NCI-H1694 treated with DMSO at 0.1 percent for 48 hours (cell line): Measurements from ENCODE around the gene SH3D19.
A peak's percentile ranks its signal among the peaks of the same experiment; 100 is the strongest.

ENCODE experiments used
- DNase-seq: peaks from one replicate; lab custom pipeline; 2025; lab: John Stamatoyannopoulos, UW

The SH3D19 gene

DNA sequence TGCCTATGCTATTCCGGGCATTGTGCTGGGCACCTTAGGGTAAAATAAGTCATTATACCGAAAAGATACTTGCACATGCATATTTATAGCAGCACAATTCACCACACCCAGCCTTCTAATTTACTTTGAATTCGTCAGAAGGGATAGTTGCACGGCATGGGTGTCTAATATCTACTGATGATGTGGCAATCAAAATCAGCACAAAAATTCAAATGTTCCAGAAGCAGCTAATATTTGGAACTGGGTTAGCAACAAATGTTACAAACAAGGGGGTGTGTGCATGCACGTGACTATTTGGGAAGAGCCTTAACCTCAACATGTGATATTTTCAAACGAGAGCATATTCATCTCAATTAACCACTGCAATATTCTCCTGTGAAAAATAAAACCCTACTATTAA is 128.2 kb downstream of the SH3D19 start:
- DNase-seq: no peak

DNA sequence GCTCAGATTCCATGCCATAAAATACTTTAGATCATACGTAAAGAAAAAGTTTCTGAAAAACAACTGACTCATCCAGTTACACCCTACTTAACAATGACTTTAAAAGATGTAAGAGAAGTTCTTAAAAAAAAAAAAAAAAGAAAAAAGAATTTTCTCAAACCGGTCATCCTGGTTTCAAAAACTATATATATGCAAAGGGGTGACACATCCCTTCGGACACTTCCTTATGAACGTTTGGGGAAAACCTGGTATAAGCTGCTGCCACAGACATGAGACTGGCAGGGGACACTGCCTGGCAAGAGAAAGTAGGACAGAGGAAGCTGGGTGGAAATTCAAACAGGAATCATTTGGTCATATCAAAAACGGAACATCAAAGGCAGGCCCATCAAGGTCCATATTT is 129.6 kb downstream of the SH3D19 start:
- DNase-seq: no peak

DNA sequence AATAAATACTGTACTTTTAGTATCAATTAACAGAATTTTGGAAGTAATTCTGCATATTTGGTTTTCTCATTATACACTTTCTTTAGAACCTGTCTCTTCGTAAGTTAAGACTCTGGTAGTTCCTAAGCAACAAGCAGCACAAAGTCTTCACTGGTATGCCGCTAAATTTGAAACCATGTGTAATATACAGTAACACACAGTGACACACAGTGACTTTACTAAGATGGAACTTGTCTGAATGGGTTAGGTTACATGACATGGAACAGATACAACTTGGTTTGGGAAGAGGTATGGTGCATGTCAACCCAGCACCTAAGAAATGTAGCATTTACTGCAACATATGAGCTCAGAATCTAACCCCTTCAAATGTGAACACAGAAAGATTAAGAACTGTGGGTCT is 132.0 kb downstream of the SH3D19 start:
- no peak for DNase-seq

DNA sequence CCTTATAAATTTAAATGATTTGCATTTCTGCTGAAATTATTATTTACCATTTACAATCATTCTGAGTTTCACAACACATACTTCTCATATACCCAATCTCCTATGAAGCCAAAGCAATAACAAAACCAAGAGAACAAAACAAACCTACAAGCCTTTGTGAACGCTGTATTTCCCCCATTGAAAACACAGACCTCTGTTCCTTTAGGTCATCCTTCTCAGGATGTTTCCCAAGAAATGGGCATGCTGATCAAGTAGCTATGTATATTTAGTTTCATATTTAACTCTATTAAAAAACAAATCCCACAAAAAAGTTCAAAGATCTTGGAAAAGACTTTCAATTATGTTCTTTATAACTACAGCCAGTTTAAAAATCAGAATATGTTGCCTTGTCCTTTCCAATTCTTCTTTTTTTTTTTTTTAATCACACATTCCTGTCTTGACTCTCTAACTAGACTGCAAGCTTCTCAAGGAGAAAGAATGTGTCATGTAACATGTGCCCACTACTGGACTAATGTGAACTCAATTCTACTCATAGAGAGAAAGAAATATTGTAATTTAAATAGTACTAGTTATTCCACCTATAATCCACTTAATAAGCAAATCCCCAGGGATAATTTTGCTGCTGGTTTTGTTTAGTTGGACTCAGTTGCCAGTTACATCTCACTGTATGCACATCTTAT is 132.7 kb downstream of the SH3D19 start:
- no peak for DNase-seq

DNA sequence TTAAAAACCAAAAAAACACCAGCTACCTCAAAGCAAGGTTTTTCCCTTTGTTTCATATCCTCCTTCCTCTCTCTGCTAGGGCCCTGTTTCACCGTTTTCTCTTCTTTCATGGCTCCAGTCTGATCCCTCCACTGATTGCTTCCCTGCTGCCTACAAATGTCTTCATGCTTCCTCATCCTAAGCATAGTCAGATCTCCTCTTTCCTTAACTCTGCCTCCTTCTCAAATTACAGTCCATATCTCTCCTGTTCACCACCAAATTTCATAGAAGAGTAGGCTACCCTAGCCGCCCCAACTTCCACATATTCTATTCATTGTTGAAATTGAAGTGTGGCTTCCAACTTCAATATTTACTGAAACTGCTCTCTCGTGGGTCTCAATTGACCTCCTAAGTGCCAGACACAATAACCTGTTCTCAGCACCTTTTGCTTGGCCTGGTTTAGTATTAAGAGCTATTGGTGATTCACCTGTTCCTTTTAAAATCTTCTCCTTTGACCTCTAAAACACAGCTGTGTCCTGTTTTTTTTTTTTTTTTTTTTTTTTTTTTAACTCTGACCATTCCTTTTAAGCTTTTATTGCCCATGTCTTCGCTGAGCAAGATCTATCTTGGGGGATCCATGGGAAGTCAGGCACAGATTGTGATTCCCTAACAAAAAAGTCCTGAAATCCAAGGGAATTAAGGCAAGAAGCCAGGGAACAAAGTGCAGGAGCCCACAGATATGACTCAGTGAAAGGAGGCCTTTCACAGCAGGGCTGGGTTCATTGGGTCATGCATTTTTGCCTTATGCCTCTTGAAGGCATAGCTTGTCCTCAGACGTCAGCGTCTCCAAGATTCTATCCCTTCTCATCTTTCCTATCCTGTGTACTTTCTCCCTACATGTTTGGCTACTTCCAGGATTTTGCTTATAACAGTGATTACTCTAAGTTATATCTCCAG is 140.6 kb downstream of the SH3D19 start:
- DNase-seq: no peak

DNA sequence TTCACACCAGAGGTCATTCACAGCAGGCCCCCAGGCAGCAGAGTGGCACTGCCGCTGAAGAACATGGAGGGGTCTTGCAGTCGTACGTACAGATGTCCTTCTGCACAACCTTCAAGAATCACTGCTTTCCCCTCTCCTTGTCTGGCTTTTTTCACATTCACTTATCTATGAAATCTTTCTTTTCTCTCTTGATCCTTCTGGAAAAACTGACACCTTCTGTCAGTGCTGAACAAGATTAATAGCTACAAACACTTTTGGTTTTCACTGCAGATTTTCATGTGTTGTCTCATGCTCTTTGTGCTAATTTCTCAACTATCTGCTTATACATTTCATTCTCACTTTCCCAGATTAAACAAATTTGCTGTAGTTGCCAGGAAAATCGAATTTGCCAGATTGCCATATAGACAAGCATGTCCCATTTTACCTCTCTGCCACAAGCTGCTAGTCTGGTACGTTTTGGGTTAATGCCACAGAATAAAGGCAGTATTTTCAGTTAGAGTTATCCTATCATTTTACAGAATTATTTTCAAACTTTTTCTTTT is 142.9 kb downstream of the SH3D19 start:
- DNase-seq: no peak

DNA sequence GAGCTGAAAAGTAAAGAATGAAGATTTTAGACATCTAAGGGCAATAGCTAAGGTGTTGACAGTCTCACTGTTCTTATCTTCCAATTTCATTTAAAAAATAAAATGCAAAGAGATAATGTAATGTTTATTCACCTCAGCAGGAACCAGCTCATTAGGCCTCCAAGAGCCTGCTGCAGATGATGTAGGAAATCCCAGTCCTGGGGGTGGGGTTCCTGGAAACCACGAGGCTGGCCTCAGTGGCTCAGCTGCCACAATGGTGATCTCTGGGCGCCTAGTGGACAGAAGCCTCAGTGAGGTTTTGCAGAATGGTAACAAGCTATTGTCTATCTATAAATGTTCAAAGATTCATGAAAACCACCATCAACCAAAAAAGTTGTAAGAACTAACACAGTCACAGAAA is 148.7 kb downstream of the SH3D19 start:
- no peak for DNase-seq

DNA sequence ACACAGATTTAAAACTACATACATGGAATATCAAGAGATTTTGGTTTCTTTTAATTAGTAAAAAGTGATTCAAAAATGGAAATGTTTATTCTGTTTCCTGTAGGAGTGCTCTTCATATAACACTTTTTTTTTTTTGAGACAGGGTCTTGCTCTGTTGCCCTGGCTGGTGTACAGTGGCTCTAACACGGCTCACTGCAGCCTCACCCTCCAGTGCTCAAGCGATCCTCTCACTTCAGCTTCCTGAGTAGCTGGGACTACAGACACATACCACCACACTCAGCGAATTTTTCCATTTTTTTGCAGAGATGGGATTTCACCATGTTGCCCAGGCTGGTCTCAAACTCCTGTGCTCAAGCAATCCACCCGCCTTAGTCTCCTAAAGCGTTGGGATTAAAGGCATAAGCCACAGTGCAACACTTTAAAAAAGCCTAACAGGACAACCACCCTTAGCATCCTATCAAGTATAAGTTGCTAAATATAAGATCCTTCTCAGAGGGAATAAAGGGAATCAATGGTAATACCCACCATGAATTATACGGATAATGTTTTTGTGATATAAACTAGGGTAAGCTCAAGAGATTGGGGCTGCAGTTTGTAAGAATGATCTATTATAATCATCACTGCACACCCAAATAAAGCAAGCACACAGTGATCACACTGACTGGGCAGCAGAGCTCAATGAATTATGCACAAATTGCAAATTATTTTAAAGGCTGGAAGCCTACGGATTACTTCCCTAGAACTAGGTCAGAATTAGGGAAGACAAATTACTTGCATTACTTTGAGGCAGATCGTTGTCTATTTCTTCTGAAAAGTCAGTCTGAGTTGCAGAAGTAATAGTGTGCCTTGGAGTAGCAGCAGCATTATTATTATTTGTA is 149.4 kb downstream of the SH3D19 start:
- no peak for DNase-seq

DNA sequence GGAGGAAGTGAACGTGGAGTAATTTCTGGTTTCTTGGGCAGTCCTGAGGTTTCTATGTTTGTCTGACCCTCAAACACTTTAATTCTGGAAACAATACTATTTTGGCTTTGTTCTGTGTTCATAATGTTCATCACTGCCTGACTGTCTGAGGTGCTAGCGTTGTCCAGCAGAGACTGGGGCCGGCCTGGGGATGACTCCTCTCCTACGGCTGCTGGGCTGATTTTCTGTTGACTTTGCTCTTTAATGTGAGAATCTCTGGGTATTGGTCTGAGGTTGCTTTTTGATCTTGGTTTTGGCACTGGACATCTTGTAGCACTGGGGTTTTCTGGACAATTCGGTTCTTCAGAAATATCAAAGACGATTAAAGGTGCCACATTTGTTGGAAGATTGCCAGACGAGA is 150.2 kb downstream of the SH3D19 start:
- no peak for DNase-seq

DNA sequence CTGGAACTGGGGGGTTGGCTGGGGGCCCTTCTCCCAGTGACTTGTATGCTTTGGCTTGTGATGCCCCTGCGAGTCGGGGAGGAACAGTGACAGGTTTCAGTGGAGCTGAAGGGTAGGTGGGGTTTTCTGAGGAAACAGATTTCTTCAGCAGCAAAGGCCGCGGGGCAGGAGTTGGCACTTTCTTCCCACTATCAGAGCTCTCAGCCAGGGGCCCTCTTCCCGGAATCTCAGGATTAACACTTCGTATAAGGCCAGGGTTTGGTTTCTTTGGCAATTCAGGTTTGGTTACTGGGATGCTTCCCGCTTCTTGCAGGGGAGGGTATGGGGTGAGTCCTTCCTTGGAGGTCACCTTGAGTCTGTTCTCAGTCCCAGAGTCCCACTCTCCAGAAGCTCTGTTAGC is 150.6 kb downstream of the SH3D19 start:
- no peak for DNase-seq

DNA sequence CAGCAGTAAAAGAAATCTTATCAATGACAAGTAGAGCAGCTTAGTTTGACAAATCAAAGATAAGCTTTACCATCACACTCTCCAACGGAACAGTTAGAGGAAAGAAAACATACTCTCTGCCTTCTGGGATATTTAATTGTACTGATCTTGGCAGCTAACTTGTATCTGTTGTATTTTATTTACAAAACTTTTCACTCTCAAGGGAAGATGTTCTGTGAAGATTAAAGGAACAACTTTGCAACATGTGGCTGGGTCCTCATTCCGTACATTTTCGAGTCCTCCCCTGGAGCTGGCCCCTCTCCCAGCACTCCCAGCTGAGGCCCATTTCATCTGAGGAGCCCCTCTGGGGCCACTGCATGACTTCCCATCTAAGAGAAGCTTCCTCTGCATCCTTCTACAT is 151.5 kb downstream of the SH3D19 start:
- DNase-seq: no peak

DNA sequence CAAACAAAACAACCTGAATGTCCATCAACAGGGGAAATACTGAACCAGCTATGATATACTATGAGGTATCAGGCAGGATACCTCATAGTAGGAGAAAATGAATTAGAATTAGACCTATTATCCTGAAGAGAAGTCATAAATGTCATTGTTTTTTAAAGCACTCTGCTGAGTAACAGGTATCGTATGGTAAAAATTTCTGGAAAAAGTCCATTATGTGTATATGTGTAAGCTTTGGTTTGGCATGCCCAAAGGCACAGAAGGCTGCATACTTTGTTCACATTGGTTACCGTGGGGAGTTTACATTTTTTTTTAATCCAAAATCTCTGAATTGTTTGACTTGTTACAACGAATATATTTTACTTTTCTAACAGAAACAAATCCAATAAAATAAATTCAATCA is 155.5 kb downstream of the SH3D19 start:
- DNase-seq: no peak

DNA sequence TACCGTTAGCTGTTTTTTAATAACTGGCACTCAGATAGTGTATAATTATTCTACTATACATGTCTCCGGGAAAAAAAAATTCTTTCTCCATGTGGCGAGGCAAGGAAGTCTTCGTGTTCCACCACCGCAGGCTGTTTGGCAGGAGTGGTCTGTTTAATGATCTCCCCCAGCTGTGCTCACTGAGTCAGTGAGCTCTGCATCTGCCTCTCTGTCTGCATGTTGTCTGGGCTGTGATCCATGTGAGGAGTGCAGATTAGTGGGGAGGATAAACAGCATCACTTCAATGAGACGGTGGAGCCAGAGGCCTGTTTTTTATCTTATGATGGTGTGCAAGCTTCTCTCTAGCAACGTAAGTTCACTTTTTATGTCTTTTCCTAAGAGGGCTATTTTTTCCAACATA is 156.2 kb downstream of the SH3D19 start:
- peak; percentile 93 for DNase-seq

DNA sequence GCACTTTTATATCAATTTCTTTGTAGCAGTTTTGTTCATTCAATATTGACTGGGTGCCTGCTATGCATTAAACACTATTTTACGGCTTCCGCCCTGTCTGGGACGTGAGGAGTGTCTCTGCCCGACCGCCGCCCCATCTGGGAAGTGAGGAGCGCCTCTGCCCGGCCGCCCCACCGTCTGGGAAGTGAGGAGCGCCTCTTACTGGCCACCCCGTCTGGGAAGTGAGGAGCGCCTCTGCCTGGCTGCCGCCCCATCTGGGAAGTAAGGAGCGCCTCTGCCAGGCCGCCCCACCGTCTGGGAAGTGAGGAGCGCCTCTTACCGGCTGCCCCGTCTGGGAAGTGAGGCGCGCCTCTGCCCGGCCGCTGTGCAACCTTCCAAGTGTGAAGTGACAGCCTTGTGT is 157.8 kb downstream of the SH3D19 start:
- no peak for DNase-seq

DNA sequence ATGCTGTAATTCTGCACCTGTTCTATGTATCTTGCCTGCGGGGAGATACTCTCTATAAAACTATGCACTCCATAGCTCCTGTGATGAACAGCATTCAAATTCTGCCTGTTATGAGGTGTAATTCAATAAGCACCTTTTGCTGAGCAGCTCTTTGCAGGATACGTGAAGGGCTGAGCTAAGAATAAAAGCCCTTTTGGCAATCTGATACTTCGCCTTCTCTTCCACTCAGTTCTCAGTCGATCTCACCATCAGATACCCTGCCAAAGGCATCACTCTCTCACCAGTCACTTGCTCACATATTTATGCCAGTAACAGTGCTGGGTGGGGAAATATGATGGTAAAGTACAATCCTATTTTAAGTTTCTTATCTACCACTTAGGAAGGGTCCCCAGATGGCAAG is 158.8 kb downstream of the SH3D19 start:
- no peak for DNase-seq

DNA sequence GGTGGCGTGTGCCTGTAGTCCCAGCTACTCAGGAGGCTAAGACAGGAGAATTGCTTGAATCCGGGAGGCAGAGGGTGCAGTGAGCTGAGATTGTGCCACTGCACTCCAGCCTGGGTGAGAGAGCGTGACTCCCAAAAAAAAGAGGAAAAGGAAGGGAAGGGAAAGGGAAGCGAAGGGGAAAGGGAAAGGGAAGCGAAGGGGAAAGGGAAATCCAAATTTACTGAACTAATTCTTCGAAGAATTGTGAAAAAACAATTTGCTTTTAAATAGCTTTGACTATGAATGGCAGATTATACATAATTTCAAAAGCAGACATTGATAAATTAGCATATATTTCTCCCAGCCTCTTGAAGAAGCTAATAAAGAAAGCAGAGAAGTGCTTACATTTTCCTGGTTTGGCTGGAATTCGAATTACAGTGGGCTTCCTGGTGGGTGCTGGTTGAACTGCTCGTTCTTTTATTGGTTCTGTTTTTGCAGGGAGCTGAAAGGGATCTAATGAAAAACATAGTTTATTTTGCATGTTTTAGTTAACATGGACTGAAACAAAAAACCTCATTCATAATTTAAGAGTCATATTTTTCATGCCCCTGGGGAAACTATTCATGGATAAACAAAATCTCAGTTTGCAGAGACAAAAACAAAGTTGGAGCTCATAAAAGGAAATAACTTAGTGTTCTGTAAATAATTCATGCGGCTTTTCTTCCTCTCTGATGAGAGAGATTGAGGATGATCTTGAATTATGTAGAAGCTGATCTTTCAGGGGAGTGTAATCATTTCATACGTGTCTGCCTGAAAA is 160.0 kb downstream of the SH3D19 start:
- DNase-seq: no peak

DNA sequence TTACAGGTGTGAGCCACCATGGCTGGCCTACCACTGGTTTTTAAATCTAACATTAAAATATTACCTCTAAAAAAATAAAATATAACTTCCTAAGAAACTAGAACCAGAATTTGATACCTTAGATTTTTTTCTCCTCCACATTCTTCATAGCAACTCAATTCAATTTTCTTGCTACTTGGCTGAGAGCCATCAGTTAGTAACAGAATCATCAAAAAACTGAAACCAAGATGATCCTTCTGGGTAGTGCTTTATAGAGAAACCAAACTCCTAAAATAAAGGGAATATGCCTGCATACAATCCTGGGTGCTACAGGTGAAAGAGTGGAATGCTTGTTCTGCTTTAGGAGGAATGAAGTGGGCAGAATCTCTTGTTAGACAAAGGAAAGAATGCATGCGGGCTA is 161.6 kb downstream of the SH3D19 start:
- no peak for DNase-seq

DNA sequence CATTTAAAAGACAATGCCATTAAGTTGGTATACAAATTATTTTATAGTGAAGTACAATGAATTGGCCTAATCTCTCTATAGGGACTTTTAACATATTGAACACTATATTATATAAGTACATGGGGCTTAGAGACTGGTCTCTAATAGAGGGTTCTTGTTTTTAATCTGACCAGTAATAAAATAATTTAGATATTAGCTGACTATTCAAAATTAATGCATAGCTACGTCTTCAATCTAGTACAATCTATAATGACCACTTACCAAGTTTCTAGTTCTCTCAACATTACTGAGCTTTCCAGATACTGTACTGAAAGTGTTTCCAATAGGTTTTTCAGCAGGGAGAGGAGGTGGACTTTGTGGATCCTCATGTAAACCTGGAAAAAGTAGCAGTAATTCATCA is 166.4 kb downstream of the SH3D19 start:
- no peak for DNase-seq

DNA sequence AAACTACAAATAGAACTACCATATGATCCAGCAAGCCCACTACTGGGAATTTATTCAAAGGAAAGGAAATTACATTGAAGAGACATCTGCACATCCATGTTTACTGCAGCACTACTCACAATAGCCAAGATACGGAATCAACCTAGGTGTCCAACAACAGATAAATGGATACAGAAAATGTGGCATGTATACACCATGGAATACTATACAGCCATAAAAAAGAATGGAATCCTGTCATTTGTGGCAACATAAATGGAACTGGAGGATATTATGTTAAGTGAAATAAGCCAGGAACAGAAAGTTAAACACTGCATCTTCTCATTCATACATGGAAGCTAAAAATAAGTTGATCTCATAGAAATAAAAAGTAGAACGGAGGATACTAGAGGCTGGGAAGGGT is 167.9 kb downstream of the SH3D19 start:
- no peak for DNase-seq

DNA sequence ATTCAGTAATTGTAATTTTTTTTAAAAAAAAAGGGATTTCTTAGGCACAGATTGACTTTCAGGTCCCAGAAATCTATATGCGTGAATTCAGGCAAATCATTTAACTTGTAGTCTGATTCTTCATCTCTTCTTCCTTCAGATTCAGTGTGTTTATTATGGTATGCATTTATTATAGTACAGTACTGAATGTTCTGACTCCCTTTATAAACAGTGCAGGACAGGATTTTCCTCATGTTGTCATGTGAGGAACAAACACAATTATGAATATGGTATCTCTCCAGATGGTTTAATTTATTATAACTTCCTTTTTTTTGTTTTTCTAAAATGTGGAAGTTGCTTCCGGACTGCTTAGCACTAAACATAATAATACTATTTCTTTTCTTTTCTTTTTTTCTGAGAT is 171.8 kb downstream of the SH3D19 start:
- DNase-seq: no peak

DNA sequence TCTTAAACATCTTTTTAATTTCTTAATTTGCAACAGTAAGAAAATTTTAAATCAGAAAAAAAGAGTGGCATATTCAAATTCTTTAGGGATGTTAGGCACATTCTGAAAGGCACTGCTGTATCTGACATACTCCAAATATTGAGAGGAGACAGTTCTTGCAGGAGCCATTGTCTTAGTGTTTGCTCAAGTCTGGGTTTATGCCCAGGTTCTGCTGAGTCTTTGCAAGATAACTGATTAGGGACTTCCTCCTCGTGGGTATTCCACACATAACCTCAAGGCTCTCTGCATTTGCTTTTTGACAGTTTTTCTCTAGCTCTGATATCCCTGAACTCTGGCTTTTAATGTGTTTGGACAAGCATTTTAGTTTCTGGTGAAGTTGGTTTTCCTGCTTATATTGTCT is 173.4 kb downstream of the SH3D19 start:
- no peak for DNase-seq
